Measurements from ENCODE around the gene UPF3B.
A peak's percentile ranks its signal among the peaks of the same experiment; 100 is the strongest.
"Not testable (repeated sequence)": the region's sequence is repeated elsewhere in the genome, so short reads cannot be mapped to it uniquely, and the experiment has no call there.

The UPF3B gene

GRCh38 chrX:119816300-119816699 lies 36.5 kb downstream of the UPF3B start:
- no peaks in the 10 kb centered on the region for H3K9me3 ChIP-seq (ENCODE audit: insufficient read depth, low read depth, low read length)
- no peaks in the 10 kb centered on the region for H3K36me3 ChIP-seq (ENCODE audit: insufficient read depth, low read depth, low read length)
- no peaks in the 10 kb centered on the region for H3K27me3 ChIP-seq (ENCODE audit: insufficient read depth, low read length)
- H3K4me1 ChIP-seq (ENCODE audit: insufficient read depth, low read length): no peaks in the 10 kb centered on the region
- H3K27ac ChIP-seq (ENCODE audit: low read length): no peak overlapping the region
- no peak overlapping the region for H3K9ac ChIP-seq (ENCODE audit: low read depth, low read length)
- no peak overlapping the region for H3K4me3 ChIP-seq (ENCODE audit: low read length)

- Histone ChIP-seq H3K27ac (ENCODE audit: low read length) (no peak overlapping the region), H3K4me3 (ENCODE audit: low read length) (no peak overlapping the region), H3K4me1 (ENCODE audit: insufficient read depth, low read length) (no peaks in the 10 kb centered on the region), H3K36me3 (ENCODE audit: insufficient read depth, low read depth, low read length) (no peaks in the 10 kb centered on the region), H3K27me3 (ENCODE audit: insufficient read depth, low read length) (no peaks in the 10 kb centered on the region), H3K9ac (ENCODE audit: low read depth, low read length) (no peak overlapping the region), H3K9me3 (ENCODE audit: insufficient read depth, low read depth, low read length) (no peaks in the 10 kb centered on the region)
These were observed 43.5 kb downstream of the UPF3B start for GRCh38 chrX:119809185-119809666.

GRCh38 chrX:119808461-119808860 lies 44.3 kb downstream of the UPF3B start:
- H3K4me1 ChIP-seq (ENCODE audit: insufficient read depth, low read length); H3K9me3 ChIP-seq (ENCODE audit: insufficient read depth, low read depth, low read length); H3K36me3 ChIP-seq (ENCODE audit: insufficient read depth, low read depth, low read length); H3K4me3 ChIP-seq (ENCODE audit: low read length); H3K27ac ChIP-seq (ENCODE audit: low read length); H3K27me3 ChIP-seq (ENCODE audit: insufficient read depth, low read length); H3K9ac ChIP-seq (ENCODE audit: low read depth, low read length): not testable (repeated sequence)

GRCh38 chrX:119802546-119802945 lies 50.2 kb downstream of the UPF3B start:
- no peak overlapping the region for H3K4me3 ChIP-seq (ENCODE audit: low read length)
- no peaks in the 10 kb centered on the region for H3K9me3 ChIP-seq (ENCODE audit: insufficient read depth, low read depth, low read length)
- H3K27ac ChIP-seq (ENCODE audit: low read length): no peak overlapping the region
- H3K36me3 ChIP-seq (ENCODE audit: insufficient read depth, low read depth, low read length): no peaks in the 10 kb centered on the region
- H3K4me1 ChIP-seq (ENCODE audit: insufficient read depth, low read length): no peaks in the 10 kb centered on the region
- no peak overlapping the region for H3K9ac ChIP-seq (ENCODE audit: low read depth, low read length)
- H3K27me3 ChIP-seq (ENCODE audit: insufficient read depth, low read length): no peaks in the 10 kb centered on the region

GRCh38 chrX:119801253-119802221 lies 51.2 kb downstream of the UPF3B start:
- no peaks in the 10 kb centered on the region for H3K4me1 ChIP-seq (ENCODE audit: insufficient read depth, low read length)
- no peak overlapping the region for H3K27ac ChIP-seq (ENCODE audit: low read length)
- H3K9ac ChIP-seq (ENCODE audit: low read depth, low read length): no peak overlapping the region
- H3K9me3 ChIP-seq (ENCODE audit: insufficient read depth, low read depth, low read length): no peaks in the 10 kb centered on the region
- H3K4me3 ChIP-seq (ENCODE audit: low read length): no peak overlapping the region
- no peaks in the 10 kb centered on the region for H3K36me3 ChIP-seq (ENCODE audit: insufficient read depth, low read depth, low read length)
- H3K27me3 ChIP-seq (ENCODE audit: insufficient read depth, low read length): no peaks in the 10 kb centered on the region

GRCh38 chrX:119791437-119792231 lies 61.1 kb downstream of the UPF3B start, which contains the start of gene RPL39:
Gene RPL39, minus strand, starts transcription at chrX:119791630. Its CDS starts 54 bp downstream, at chrX:119791576.
- Histone ChIP-seq H3K4me3 (ENCODE audit: low read length) (peak within 1 kb of the TSS; percentile 87), H3K27me3 (ENCODE audit: insufficient read depth, low read length) (no peaks in the 10 kb centered on the region), H3K27ac (ENCODE audit: low read length) (peak within 1 kb of the TSS; percentile 65), H3K9me3 (ENCODE audit: insufficient read depth, low read depth, low read length) (no peaks in the 10 kb centered on the region), H3K36me3 (ENCODE audit: insufficient read depth, low read depth, low read length) (peaks cover 41% of the 10 kb centered on the region), H3K9ac (ENCODE audit: low read depth, low read length) (peak within 1 kb of the TSS; percentile 99), H3K4me1 (ENCODE audit: insufficient read depth, low read length) (peaks cover 3% of the 10 kb centered on the region)

- peak overlapping the region; percentile 99 for H3K9ac ChIP-seq (ENCODE audit: low read depth, low read length)
- peak overlapping the region; percentile 87 for H3K4me3 ChIP-seq (ENCODE audit: low read length)
- H3K4me1 ChIP-seq (ENCODE audit: insufficient read depth, low read length): peaks cover 3% of the 10 kb centered on the region
- H3K27ac ChIP-seq (ENCODE audit: low read length): peak overlapping the region; percentile 65
- H3K36me3 ChIP-seq (ENCODE audit: insufficient read depth, low read depth, low read length): peaks cover 46% of the 10 kb centered on the region
- H3K9me3 ChIP-seq (ENCODE audit: insufficient read depth, low read depth, low read length): no peaks in the 10 kb centered on the region
- H3K27me3 ChIP-seq (ENCODE audit: insufficient read depth, low read length): no peaks in the 10 kb centered on the region
These were observed 61.8 kb downstream of the UPF3B start for GRCh38 chrX:119790977-119791436.

GRCh38 chrX:119784747-119785446 lies 67.9 kb downstream of the UPF3B start:
- Histone ChIP-seq H3K4me3 (ENCODE audit: low read length) (no peak overlapping the region), H3K4me1 (ENCODE audit: insufficient read depth, low read length) (peaks cover 3% of the 10 kb centered on the region), H3K36me3 (ENCODE audit: insufficient read depth, low read depth, low read length) (peaks cover 80% of the 10 kb centered on the region), H3K9ac (ENCODE audit: low read depth, low read length) (no peak overlapping the region), H3K9me3 (ENCODE audit: insufficient read depth, low read depth, low read length) (no peaks in the 10 kb centered on the region), H3K27me3 (ENCODE audit: insufficient read depth, low read length) (no peaks in the 10 kb centered on the region), H3K27ac (ENCODE audit: low read length) (no peak overlapping the region)

All from iPS-20b (cell line).